G401 (cell line): ENCODE measurements around the gene RGS4. TPM values are rescaled to one million over a fixed set of nuclear protein-coding genes. Genes with fewer than 3 reads are reported as not detected.

Experiments
- DNase-seq: peaks from one replicate; pipeline ENCODE4 v3.0.0-alpha.2; 2015; ENCODE audit warnings: low spot score
- in situ Hi-C: cut with HindIII; loops from 2 replicates; pipeline ENCODE4 v1.10.0; 2016; ENCODE audit warnings: low sequenced_read_pairs, mixed read lengths
- total RNA-seq: library from RNA; depleted of rRNA; stranded (reverse); fragments of >200 nt; shearing (Covaris generic); gene quantifications from 2 replicates; pipeline ENCODE4 v1.2.3, GENCODE V29; 2014; rRNA removed

The RGS4 gene
- total RNA-seq = 1.9 and 2.7 TPM in 2 replicates

- peak; percentile 40 for DNase-seq
- in situ Hi-C loops = no loop called here
These were observed at the start of gene RGS4 for GRCh38 chr1:163069142-163069541. Gene RGS4 (plus strand): TSS chr1:163069361. CDS start chr1:163069485, 124 bp downstream.

- in situ Hi-C loops = no loop called here
- DNase-seq = no peak
These were observed 47.0 kb upstream of the RGS4 start for GRCh38 chr1:163022129-163022528.

- DNase-seq = no peak
- in situ Hi-C loops = no loop called here
These were observed 41.6 kb upstream of the RGS4 start for GRCh38 chr1:163027610-163028009.

GRCh38 chr1:163029901-163030300 lies 39.3 kb upstream of the RGS4 start:
- no peak for DNase-seq
- in situ Hi-C loops = no loop called here

GRCh38 chr1:163035446-163036249 lies 33.5 kb upstream of the RGS4 start:
- in situ Hi-C loops = no loop called here
- DNase-seq = no peak

- in situ Hi-C loops = no loop called here
- DNase-seq = no peak
These were observed 32.5 kb upstream of the RGS4 start for GRCh38 chr1:163036671-163037070.

- no peak for DNase-seq
- in situ Hi-C loops = no loop called here
These were observed 30.0 kb upstream of the RGS4 start for GRCh38 chr1:163038928-163039706.

GRCh38 chr1:163039707-163040093 lies 29.5 kb upstream of the RGS4 start:
- DNase-seq = no peak
- in situ Hi-C loops = no loop called here

GRCh38 chr1:163046071-163046470 lies 23.1 kb upstream of the RGS4 start:
- DNase-seq = no peak

GRCh38 chr1:163047951-163048659 lies 21.1 kb upstream of the RGS4 start:
- in situ Hi-C loops = no loop called here
- DNase-seq = no peak

More at GRCh38 chr1:163046071-163046470, 23.1 kb upstream of the RGS4 start:
- in situ Hi-C loops = no loop called here

- in situ Hi-C loops = no loop called here
These were observed 20.3 kb upstream of the RGS4 start for GRCh38 chr1:163048869-163049268.

GRCh38 chr1:163049296-163049695 lies 19.9 kb upstream of the RGS4 start:
- in situ Hi-C loops = no loop called here

More at GRCh38 chr1:163048869-163049268, 20.3 kb upstream of the RGS4 start:
- DNase-seq = no peak

GRCh38 chr1:163050496-163050895 lies 18.7 kb upstream of the RGS4 start:
- DNase-seq = no peak
- in situ Hi-C loops = no loop called here

More at GRCh38 chr1:163049296-163049695, 19.9 kb upstream of the RGS4 start:
- DNase-seq = no peak

- in situ Hi-C loops = no loop called here
- no peak for DNase-seq
These were observed 15.0 kb upstream of the RGS4 start for GRCh38 chr1:163054181-163054591.

GRCh38 chr1:163055005-163055404 lies 14.2 kb upstream of the RGS4 start:
- no peak for DNase-seq
- in situ Hi-C loops = no loop called here

- DNase-seq = no peak
- in situ Hi-C loops = no loop called here
These were observed 13.6 kb upstream of the RGS4 start for GRCh38 chr1:163055531-163055930.

GRCh38 chr1:163056831-163057230 lies 12.3 kb upstream of the RGS4 start:
- in situ Hi-C loops = no loop called here

GRCh38 chr1:163060343-163061007 lies 8.7 kb upstream of the RGS4 start:
- no peak for DNase-seq
- in situ Hi-C loops = no loop called here

More at GRCh38 chr1:163056831-163057230, 12.3 kb upstream of the RGS4 start:
- DNase-seq = no peak

- in situ Hi-C loops = no loop called here
- no peak for DNase-seq
These were observed 6.0 kb upstream of the RGS4 start for GRCh38 chr1:163063143-163063542.
